NOMO-1 treated with dmso at 0.1 percent for 144 hours (cell line): ENCODE measurements around the gene GRK7.

Experiments
- DNase-seq: peaks from one replicate; lab custom pipeline; 2025; ENCODE audit not compliant: unreplicated experiment; lab: John Stamatoyannopoulos, UW

The GRK7 gene

GRCh38 chr3:141763088-141763750 lies at the start of gene GRK7:
Gene GRK7, plus strand, starts transcription at chr3:141763408. Its CDS starts 14,877 bp downstream, at chr3:141778285.
- DNase-seq: no peak

GRCh38 chr3:141714671-141715070 lies 48.5 kb upstream of the GRK7 start:
- DNase-seq: no peak

- DNase-seq: no peak
These were observed 41.1 kb upstream of the GRK7 start for GRCh38 chr3:141722081-141722480.

DNA sequence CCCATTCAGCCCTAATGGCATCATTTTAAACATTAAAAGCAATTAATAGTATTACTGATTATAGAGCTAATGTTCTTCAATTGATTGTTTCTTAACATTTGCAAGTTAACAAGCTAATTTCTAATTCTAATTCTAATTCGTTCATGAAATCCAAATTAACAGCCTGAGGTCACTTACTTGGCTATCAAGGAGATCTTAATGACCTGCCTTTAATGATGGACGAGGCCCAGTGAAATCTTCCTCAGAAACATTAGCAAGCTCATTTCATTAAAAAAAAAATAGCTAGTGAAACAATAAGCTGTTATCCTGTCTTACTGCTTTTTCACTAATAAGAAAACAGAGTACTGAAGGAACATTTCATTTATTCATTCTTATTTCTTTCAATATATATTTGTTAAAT lies 40.6 kb upstream of the GRK7 start:
- no peak for DNase-seq

- no peak for DNase-seq
These were observed 40.0 kb upstream of the GRK7 start for GRCh38 chr3:141723255-141723654.

GRCh38 chr3:141724186-141724585 lies 39.0 kb upstream of the GRK7 start:
- no peak for DNase-seq

DNA sequence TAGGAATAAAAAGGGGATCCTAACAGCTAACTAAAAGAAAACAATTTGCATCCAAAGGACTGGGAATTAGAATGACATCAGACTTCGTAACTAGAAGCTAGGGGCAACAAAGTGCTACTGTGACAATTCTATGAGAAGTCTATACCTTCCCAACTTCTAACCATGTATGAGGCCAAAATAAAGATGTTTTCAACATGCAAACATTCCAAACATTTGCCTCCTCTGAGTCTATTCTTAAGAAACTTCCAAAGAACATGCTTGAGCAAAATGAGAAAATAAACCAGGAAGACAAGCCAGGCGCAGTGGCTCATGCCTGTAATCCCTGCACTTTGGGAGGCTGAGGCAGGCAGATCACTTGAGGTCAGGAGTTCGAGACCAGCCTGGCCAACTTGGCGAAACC lies 38.2 kb upstream of the GRK7 start:
- no peak for DNase-seq

DNA sequence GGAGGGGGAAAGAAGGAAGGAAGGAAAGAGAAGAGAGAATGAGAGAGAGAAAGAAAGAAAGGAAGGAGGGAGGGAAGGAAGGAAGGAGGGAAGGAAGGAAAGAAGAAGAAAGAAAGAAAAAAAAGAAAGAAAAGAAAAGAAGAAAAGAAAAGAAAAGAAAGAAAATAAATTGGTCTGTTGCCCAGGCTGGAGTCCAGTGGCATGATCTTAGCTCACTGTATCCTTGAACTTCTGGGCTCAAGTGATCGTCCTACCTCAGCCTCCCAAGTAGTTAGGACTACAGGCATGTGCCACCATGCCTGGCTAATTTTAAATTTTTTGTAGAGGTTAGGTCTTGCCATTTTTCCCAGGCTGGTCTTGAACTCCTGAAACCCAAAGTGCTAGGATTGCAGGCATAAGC lies 36.7 kb upstream of the GRK7 start:
- DNase-seq: no peak

DNA sequence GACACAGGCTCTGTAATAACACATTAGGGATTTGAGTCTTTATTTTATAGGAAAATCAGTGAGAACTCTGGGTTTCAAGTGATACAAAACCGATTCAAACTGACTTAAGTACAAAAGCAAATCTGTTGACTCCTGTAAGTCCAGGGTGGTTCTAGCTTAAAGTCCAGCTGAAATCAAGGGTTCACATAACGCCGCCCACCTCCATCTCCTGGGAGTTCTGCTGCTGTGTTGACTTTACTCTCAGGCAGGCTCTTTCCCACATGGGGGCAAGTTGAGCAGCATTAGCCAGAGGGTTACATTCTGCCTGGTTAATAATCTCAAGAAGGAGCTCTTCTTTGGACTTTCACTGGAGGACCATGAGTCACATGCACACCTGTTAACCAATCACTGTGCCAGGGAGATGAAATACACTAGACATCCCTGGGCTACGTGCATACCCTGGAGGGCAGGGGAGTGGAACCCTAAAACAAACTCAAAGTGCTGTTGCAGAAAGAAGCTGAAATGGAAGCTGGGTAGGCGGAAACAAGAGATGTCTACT lies 34.8 kb upstream of the GRK7 start:
- DNase-seq: no peak

GRCh38 chr3:141729240-141729639 lies 34.0 kb upstream of the GRK7 start:
- no peak for DNase-seq

DNA sequence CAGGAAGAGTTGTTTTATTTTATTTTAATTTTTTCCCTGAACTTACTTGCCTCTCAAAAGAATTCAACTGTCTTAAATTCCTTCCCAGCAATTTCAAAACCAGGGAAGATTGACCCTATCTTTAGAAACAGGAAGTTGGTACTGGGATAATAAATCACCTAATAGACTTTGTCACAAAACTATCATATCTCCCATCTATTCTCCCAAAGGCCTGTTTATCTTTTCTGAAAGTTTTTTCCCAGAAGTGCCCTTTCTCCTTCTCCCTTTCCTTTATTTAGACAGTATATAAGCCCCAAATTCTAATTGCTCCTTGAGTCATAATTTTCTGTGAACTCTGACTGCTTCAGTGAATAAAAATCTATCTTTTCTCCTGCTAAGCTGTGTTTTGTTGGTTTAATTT lies 28.0 kb upstream of the GRK7 start:
- DNase-seq: no peak

DNA sequence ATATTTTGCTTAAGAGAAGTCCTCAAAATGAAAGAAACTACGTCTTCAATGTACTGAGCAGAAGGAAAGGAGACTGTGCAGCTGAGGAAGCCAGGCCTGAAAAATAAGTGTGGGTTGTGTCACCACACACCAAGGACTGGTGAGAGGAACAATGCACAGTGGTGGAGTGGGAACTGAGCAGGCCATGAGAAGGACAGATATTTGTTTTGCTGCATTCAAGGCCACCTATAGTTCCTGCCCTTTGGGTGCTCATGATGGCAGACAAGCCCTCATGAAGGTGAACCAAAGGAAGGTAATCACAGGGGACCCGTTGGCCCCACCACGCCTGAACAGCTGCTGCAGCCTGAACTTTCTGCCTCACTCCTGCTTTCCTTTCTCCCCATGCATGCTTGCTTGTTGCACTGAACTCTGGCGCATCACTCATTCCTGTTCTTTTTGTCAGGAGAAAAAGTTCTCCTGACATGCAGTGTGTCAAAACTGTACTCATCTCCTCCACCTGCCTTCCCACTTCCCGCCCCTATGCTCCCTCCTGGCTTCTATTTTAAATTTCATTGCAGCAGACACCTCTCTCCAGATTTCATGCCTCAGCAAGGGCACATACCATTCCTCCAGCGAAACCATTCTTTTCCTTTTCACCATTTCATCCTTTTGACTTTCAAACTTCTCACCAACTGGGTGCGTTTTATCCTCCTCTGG lies 27.3 kb upstream of the GRK7 start:
- DNase-seq: no peak

GRCh38 chr3:141737093-141737492 lies 26.1 kb upstream of the GRK7 start:
- DNase-seq: peak; percentile 84

DNA sequence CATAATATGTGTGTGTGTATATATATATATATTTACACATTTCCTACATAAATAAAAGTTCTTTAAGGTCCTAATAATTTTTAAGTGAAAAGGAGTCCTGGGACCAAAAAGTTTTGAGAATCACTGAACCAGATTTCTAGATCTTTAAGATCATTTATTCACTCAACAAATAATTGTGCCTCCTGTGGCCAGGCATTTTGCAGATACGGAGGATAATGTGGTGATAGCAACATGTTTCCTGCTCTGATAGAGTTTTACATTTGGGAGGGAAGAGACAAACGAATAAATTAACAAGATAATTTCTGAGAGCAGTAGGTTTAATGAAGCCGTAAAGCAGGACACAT lies 25.6 kb upstream of the GRK7 start:
- DNase-seq: no peak

DNA sequence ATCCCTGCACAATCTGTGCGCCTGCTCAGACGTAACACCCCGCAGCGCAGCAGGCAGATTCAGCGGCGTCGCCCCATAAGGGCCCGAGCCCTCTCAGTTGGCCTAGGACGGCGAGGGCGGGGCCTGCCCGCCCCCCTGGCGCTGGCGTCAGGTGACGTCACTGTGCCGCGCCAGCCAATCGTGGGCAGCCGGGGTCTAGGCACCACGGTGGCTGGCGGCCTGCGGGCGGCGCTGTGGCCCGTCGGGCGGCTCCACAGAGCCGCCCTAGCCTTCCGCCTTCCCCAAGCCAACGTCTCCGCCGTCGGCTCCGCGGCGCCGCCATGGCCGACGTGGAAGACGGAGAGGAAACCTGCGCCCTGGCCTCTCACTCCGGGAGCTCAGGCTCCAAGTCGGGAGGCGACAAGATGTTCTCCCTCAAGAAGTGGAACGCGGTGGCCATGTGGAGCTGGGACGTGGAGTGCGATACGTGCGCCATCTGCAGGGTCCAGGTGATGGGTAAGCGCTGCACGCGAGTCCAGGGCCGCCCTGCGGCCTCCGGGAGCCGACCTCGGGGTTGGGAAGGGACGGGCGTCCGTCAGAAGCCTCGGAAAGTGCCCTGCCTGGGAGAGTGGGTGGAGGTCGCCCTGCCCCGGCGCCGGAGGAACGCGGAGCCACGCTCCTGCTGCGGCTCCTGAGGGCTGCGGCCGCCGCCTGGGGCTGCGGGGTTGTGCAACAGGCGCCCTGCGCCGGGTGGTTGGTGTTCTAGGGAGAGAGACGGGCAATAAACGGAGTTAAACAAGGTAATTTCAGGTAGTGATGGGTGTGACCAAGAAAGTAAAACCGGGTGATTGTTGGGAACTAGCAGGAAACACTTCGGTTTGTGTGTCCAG lies 25.0 kb upstream of the GRK7 start, which contains the start of gene RNF7:
Gene RNF7, plus strand, starts transcription at position 277 of the 869 bp plus-strand sequence. Its CDS starts 44 bp downstream, at position 321.
- peak; percentile 97 for DNase-seq

DNA sequence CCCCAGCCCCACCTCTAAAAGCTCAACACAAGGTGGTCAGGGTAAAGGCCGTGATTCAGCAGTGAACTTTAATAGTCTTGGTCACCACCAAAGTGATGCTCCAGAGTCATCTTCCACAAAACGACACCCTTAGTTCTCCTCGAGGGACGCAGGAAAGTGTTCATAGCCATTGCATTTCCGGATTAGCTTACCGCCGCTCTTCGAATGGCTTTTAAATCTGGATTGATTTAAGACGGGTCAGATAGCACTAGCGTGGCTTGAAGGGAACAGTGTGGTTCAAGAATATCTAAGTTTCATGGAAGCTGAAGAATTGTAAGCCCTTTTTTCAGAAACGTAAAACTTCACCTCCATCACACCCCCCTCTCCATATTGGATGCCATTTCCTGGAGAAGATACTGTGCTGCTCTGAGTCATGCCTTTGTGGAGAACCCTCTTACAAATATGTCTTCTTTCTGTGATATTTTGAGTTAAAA lies 24.3 kb upstream of the GRK7 start:
- peak; percentile 56 for DNase-seq

DNA sequence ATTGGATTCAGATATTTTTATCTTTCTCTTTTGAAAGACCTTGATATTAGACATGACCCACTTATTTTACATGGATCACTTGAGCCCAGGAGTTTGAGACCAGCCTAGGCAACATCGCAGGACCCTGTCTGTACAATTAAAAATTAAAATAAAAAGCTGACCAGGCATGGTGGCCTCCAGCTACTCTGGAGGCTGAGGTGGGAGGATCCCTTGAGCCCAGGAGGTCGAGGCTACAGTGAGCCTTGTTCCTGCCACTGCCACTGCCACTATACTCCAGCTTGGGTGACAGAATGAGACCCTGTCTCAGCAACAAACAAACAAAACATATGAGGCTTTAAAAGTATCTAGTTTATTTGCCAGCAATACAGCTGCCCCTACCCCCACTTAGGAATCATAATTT lies 23.5 kb upstream of the GRK7 start:
- no peak for DNase-seq

DNA sequence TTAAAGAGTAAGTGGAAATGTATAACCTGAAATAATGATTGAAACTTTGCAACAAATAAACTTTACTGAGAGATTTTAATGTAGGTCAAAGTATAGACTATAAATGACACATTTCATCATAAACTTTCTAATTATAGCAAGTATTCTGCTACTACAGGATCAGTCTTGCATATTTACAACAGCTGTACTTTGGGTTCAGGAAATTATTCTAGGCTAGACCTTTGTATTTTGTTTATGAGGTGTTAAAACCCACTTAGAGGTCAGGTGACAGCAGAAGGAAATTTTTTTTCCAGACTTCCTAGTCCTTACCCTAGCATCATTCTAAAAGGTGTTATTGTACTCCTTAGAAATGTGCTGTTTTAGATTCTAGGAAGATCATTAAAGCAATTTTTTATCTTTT lies 22.9 kb upstream of the GRK7 start:
- no peak for DNase-seq

DNA sequence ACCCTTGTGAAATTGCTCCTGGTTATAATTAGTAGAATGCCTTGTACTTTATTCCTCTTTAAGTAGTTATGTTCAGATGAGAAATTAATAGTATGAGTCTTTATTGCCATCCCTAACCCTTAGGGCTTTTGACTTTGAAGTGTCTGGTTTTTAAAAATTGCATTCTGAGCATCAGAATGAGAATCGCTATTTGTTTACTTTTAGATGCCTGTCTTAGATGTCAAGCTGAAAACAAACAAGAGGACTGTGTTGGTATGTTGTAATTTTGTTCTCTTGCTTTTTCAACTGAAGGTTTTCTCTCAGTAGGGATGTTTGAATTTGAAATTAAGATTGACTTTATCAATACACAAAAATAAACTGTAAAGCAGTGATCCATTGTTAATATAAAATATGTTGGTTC lies 19.9 kb upstream of the GRK7 start:
- DNase-seq: no peak

GRCh38 chr3:141746962-141747361 lies 16.2 kb upstream of the GRK7 start:
- DNase-seq: no peak

- no peak for DNase-seq
These were observed 9.8 kb upstream of the GRK7 start for GRCh38 chr3:141753399-141753798.
